SHP77 (cell line): ENCODE data around the gene TRIM47.
"Not testable (repeated sequence)": the region's sequence is repeated elsewhere in the genome, so short reads cannot be mapped to it uniquely, and the experiment has no call there.

Source experiments
- DNase-seq, 2 experiments: peaks; one replicate each; lab custom pipeline; 2025; lab: John Stamatoyannopoulos, UW

Gene TRIM47

DNA sequence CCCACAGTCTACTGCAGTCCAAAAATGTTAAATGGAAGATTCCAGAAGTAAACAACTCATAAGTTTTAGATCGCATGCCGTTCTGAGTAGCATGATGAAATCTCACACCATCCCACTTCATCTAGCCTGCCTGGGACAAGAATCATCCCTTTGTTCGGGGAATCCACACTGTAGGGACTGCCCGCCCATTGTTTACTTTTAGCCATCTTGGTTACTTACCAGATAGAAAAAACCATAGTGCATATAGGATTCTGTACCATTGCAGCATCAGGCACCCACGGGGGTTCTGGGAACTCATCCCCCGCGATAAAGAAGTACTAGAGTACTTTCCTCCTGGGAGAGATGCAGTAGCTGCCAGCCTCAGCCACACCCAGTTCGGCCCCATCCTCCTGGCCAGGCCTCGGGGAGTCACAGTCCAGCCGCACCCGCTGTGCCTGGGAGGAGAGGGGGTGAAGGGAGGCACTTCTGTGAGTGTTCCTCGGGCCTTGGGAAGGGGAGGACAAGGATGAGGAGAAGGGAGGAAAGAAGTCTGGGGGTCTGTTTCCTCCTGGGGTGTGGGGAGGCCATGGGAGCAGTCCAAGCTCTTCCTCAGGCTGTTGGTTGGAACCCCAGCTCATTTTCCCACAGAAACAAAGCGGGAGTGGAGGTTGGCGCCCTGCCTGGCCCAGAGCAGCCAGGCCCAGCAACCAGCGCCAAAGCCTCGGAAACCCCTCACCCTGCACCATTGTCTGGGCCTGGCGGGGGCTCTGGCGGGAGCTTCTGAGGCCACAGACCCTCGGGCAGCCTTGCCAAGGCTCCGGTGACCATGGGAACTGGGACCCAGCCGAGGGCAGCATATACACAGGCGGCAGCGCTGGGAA lies 8.9 kb downstream of the TRIM47 start:
- DNase-seq = no peak

- DNase-seq = not testable (repeated sequence)
Observed at GRCh38 chr17:75868730-75869281, 9.6 kb downstream of the TRIM47 start.

- DNase-seq = not testable (repeated sequence)
Observed at GRCh38 chr17:75865404-75866188, 12.8 kb downstream of the TRIM47 start.

- not testable (repeated sequence) for DNase-seq
Observed at GRCh38 chr17:75864887-75865286, 13.5 kb downstream of the TRIM47 start.

GRCh38 chr17:75864448-75864871 lies 13.9 kb downstream of the TRIM47 start:
- DNase-seq = no peak

DNA sequence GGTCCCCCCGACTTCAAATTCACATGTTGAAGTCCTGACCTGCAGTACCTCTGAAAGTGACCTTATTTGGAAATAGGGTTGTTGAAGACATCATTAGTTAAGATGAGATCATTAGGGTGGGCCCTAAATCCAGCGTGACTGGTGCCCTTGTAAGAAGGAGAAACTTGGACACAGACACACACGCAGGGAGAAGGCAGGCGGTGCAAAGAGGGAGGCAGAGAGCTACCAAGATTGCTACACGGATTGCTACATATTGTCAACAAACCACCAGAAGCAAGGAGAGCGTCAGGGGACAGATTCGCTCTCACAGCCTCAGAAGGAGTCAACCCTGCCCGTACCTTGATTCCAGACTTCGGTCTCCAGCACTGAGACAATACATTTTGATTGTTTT lies 16.5 kb downstream of the TRIM47 start:
- DNase-seq = no peak

DNA sequence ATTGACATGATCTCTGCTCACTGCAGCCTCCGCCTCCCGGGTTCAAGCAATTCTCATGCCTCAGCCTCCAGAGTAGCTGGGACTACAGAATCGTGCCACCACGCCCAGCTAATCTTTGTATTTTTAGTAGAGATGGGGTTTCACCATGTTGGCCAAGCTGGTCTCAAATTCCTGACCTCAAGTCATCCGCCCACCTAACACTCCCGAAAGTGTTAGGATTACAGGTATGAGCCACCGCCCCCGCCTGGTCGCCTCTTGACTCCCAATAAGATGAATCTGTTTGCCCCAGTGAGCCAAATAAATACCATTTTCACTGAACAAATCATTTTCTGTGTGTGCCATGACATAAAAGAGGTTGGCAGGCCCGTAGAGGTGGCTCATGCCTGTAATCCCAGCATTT lies 19.0 kb downstream of the TRIM47 start:
- not testable (repeated sequence) for DNase-seq

DNA sequence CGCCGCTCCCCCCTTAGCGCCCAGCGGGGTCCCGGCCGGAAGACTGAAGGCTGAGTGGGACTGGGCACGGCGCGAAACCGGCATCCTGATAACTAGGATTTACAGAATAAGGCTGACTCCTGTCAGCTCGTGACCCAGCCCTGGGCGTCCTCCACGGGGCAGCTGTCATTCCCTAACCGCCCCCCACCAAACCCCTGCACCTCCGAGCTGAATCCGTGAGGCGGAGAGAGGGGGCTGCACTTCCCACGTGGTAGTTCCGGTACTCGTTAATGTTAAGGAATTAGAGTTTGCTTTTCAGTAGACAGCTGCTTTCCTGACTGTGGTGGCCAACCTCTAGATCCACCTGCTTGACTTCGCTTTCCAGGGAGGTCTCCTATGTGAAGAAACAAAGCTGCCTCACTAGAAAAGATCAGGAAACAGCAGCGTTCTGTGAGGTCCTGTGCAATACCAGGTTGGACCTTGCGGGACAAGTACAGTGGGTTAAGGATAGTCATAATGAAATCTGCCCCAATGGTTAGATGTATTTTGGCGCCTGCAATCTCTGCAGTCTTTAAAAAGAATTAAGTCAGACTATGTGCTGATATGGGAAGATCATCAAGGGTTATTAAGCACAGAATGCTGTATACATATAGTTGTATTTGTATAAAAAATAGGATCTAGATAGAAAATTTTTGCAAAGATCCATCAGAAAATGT lies 22.2 kb downstream of the TRIM47 start:
- peak; percentile 49 to 77 for DNase-seq

DNA sequence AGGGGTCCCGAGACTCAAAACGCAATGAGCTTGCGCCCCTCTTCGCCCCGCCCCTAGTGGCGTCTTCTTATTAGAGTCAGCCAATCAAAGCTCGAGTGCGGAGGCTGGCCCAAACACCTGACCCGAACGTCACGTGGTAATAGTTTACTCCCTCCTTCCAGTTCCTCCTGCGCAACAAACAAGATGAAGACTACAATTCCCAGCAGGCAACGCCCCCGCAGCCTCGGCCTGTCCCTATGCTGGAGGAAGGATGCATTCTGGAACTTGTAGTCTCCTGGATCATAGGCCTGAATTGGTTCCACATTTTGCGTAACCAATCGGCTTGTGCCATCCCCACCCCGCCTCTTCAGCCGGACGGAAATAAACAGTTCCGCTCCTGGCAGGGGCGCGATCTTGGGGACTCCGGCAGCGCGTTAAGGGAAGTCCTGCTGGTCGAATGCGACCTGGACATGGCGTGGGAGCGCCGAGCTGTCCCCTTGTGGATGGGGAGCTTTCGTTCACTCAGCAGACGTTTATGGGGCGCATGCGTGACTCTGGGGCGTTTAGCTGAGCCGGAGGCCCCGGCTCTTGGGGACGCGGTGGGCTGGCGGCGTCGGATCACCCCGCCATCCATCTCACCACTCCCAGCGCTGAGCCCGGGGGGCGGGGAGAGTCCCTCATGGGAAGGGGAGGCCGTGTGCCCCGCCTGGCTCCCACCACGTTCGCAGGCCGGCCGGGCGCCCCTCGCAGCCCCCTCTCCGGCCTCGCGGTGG lies 22.9 kb downstream of the TRIM47 start, which contains the start of gene WBP2:
Gene WBP2, minus strand, starts transcription at position 26 of the 752 bp plus-strand sequence. CDS start 38 bp downstream, outside the sequence.
- DNase-seq = peak; percentile 100

- no peak for DNase-seq
Observed at GRCh38 chr17:75854881-75855309, 23.5 kb downstream of the TRIM47 start.

GRCh38 chr17:75854101-75854748 lies 24.2 kb downstream of the TRIM47 start:
- DNase-seq = no peak

DNA sequence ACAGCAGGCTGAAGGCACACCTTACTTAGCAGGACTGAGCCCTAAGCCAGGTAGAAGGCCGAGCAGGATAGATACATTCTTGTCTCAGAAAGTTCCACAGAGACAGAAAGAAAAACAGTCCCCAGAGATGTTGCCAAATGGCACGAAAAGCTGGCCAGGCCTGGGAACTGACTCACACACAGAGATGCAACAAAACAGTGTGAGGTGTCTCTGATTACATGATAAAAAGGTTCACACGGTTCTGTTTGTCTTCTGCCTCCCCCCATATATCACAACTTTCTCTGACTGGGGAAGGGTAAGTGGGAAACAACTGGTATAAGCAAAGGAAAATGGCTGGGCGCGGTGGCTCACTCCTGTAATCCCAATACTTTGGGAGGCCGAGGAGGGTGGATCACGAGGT lies 24.9 kb downstream of the TRIM47 start:
- no peak for DNase-seq

DNA sequence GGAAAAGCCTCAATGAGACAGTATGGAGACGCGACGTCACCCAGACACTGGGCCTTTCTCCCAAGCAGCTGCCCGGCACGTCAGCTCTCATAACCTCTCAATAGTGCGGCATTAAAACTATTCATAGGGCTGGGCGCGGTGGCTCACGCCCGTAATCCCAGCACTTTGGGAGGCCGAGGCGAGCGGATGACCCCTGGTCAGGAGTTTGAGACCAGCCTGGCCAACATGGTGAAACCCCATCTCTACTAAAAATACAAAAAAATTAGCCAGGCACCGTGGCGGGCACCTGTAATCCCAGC lies 26.7 kb downstream of the TRIM47 start:
- DNase-seq = not testable (repeated sequence)

- DNase-seq = no peak
Observed at GRCh38 chr17:75850928-75851692, 27.3 kb downstream of the TRIM47 start.

DNA sequence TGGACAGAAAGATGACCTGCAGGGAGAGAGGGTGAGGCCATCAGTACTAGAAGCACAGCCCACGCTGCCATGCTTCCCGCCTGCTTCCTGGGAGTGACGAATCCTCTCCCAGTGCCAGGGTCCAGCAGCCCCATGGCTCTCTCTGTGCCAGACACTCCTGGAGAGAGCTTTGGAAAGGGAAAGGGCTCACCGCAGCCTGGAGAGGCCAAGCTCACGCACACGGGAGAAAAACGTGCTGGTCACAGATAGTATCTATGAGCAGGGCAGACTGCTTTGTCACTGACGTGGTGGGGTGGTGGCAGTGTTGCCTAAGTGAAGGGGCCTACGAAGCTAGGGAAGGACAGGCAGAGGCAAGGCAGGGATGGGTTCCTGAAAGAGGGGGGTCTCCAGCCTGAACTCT lies 28.7 kb downstream of the TRIM47 start:
- no peak for DNase-seq

DNA sequence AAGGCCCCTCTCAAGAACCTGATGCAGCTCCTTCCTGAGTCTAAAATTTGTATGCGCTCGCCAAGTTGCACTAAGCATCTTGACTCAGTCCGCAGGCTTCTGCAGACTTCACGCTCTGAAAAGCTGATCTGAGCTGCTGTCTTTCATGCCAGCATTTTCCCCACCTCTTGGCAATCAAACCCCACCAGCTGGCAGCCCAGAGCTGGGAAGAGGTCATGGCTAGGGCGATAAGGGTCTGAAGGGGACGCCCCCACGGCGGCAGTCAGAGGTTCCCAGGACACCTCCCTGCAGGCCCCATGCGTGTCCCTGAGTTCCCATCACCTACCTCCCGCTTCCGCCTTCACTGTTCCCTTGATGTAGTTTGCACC lies 29.1 kb downstream of the TRIM47 start:
- no peak for DNase-seq

- peak; percentile 72 to 77 for DNase-seq
Observed at GRCh38 chr17:75848523-75849278, 29.7 kb downstream of the TRIM47 start.

DNA sequence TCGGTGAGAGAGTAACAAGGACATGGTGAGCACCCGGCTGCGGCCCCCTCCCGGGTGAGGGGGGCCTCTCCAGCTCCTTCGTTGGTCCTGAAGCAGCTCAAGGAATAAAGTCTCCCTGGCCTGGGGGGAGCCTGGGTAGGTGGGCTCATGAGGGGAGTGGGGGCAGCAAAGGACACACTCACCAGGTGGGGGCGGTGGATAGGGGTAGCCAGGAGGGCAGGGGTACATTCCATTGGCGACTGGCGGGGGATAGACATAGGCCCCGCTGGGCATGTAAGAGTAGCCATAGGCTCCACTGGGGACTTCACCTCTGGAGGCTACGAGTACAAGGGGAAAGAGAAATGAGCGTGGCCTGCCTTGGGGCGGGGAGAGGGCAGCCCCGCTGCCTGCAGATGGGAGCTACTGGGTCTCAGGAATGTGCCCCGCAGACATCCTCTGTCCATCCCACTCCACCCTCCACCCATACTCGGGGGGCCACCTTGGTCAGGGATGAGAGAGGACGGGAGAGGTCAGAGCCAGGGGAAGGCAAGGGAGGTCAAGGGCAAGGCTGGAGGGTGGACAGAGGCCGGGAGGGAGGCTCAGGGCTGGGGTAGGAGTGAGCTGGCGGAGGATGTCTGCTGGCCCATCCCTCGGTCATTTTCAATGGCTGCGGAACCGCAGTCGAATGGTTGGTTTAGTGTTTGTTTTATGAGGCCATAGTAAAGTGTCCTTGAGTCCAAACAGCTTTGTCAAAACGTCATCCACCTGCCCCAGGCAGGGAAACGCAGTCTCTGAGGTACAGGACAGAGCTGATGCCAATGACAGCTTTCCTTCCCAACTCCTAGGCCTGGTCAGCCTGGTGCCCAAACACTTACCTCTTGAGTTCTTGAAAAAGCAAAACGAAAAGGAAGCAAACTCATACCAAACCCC lies 30.5 kb downstream of the TRIM47 start:
- DNase-seq = no peak
